NK-92 (cell line): ENCODE measurements around the gene DIS3L2.

Experiments
- DNase-seq: peaks from one replicate; lab custom pipeline; 2025; ENCODE audit not compliant: unreplicated experiment; lab: John Stamatoyannopoulos, UW

DIS3L2 gene

GRCh38 chr2:232250246-232251175 is 289.0 kb downstream of the DIS3L2 start:
- no peak for DNase-seq

- DNase-seq = no peak
Measured at GRCh38 chr2:232255033-232255432, 293.5 kb downstream of the DIS3L2 start.

DNA sequence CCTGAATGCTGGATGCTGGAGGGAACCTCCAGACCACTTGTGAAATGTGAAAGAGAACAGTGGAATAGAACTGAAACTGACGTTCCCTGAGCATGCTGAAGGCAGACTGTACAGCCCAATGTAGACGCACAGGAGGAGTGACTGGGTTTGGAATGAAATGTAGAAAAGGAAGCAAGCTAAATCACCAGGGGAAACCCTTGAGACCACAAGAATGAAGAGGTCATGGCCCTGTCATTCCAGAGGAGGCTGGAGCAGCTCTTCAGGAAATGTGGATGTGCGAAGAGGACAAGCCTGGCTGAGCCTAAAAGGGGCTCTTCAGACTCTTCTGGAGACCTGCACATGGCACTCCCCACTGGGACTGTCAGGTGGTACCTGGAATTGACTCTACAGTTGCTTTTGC is 298.6 kb downstream of the DIS3L2 start:
- no peak for DNase-seq

- no peak for DNase-seq
Measured at GRCh38 chr2:232261776-232262175, 300.3 kb downstream of the DIS3L2 start.

DNA sequence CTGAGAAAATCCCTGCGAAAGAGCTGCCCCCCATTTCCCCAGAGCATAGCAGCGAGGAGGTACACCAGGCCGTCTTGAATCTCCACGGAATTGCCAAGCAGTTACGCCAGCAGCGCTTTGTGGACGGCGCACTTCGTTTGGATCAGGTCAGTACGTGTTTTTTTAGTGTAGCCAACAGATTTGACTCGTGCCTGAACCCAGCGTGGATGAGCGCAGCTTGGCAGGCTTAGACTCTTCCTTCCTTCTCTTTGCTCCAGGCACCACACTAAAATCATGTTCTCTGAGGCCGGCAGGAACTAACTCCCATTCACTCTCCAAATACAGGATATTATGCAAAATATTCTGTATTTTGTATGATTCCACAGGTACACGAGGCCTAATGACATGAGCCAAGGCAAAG is 301.8 kb downstream of the DIS3L2 start:
- DNase-seq = no peak

- DNase-seq = no peak
Measured at GRCh38 chr2:232264081-232264480, 302.6 kb downstream of the DIS3L2 start.

DNA sequence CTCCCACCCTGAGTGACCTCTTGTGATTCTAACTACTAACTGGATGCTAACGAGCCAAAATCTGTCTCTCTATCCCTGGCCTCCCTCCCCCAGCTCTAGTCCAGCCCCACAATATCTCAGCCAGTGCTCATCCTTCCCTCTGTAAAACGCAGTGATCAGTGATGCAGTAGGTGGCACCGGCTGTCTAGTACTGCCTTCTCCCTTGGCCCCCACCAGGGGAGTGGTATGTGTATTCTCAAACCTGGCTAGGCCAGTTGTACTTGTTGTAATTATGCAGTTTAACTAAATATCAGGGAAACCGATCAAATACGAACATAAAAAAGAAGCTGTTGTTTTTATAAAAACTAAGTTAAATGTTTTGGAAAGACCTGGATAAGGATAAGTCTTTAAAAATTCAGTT is 303.8 kb downstream of the DIS3L2 start:
- no peak for DNase-seq

DNA sequence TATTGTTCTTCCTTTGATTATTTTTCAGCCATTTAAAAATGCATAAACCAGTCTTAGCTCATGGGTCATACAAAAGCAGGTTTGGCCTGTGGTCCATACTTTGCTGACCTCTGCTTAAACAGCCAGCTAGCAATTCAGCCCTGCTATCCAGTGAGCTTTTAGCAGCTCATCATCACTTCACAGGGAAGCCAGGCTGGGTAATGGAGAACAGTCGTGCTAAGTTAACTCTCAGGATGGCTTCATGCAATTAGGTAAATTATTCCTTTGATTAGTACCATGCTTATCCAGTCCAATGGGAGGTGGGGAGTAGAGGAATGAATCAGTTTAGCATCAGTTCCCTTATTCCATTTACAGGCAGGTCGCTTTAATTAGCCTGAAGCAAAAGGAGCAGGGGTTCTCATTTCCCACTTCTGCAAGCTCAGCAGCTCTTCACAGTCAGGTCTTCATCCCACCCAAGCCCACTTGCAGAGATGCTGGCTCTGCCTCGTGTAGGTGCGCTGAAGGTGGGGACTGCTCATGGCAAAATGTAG is 307.2 kb downstream of the DIS3L2 start:
- no peak for DNase-seq

DNA sequence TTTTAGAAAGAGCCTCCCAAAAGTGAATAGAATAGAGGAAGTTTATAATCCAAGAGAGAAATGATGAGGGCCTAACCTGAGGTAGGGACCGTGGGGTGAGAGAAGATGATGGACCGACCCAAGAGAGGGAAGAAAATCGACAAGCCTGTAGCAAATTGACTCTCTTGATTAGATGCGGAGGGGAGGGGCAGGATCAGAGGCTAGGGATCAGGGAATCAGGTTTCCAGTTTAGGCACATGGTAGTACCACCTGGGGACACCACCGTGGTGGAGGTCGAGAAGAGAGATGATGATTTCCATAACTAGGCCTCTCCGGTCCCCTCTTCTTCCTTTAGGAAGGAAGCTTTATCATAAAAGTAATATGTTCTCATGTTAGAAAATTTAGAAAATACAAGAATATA is 308.4 kb downstream of the DIS3L2 start:
- DNase-seq = no peak

DNA sequence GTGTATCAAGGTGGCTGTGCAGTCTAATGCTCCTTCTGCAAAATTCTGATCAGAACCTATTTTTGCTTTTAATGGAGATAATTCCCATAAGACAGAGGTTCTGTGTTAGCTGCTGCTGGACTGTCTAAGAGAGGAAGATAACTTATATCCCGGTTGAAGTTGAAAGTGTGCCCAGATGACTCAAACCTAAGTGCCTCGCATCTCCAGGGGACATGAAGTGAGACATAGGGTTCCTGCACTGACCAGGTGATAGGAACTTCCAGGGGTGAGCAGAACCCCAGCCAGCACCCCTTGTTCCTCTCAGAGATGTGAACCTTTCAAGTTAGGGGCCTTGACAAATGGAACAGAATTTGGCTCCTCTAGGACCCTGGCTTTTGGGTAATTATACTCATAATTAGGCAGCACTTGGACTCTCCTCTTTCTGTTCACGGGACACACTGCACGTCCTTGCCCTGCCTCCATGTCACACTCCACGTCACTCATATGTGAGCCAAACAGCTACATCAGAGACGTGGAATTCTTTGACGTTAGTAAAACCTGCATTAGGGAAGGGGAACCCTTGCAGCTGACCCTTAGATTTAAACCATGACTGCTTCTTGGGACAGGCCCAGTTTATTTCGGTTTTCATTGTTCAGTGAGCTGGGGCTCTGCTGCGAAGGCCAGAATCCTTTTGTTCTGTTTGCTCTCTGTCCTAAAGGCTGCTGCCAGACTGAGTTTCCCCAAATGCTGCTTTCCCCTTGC is 312.6 kb downstream of the DIS3L2 start:
- no peak for DNase-seq

DNA sequence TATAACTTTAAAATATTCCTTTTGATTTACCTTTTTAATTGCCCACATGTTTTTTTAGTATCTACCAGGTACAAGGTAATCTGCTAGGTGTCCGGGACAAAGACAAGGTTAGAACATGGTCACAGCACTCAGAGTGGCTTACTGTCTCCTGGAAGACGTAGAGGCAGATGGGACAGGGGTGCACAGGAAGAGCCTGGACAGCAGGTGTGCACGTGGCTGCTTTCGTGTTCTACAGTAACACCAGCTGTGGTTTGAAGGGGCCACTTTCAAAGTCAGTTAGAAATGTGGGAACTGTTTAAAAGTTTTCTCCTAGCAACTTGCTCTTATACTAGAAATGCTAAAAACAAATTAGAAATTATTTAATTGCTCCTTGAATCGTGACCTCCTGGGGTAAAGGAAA is 314.2 kb downstream of the DIS3L2 start:
- no peak for DNase-seq

DNA sequence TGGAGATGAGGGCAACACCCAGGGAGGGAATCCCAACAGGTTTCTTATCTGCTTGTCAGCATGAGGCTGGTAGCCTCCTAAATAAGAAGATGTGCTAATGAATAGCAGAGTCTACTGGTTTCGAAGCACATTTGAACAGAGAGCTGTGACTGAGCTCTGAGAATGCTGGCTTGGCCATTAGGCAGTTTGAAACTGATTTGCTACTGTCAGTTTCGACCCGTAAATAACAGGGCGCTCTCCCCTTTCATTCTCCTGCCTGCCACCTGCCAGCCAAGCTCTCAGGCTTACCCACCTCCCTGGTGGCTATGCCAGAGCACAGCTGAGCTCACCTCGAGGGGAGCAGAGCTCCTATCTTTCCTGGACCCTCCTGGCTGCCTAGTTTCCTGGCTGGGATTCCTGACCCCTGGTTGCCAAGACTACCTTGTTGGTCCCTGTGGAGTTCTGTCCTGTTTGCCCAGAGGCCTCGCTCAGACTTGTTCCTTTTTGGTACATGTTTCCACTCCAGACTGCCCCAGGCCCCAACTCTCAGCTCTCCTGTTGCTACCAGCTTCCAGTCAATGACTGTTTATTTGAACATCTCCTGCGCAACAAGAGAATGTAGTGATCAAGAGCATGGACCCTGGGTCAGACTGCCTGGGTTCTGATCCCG is 314.7 kb downstream of the DIS3L2 start:
- DNase-seq = no peak

- DNase-seq = no peak
Measured at GRCh38 chr2:232276733-232277313, 315.3 kb downstream of the DIS3L2 start.

- no peak for DNase-seq
Measured at GRCh38 chr2:232278534-232278933, 317.0 kb downstream of the DIS3L2 start.

DNA sequence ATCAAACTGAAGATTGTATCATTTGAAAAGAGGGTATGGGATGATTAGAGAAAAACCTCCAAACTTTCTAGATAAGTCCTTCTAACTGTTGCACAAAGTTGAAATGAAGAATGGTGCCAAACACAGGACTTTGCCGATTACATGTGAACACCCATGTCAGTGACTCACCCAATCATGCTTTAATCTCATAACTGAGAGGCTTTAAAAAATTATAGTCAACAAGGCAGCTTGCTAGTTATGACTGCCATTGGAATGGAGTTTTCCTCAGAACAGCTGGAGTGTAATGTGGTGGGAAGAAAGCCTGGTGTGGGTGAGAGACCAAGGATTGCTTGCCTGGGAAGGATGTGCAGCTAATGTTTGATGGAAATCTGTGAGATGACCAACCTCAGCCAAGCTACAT is 318.8 kb downstream of the DIS3L2 start:
- no peak for DNase-seq

- DNase-seq = no peak
Measured at GRCh38 chr2:232281858-232282507, 320.5 kb downstream of the DIS3L2 start.

GRCh38 chr2:232282508-232283055 is 321.1 kb downstream of the DIS3L2 start:
- no peak for DNase-seq

- no peak for DNase-seq
Measured at GRCh38 chr2:232286001-232286868, 324.7 kb downstream of the DIS3L2 start.

- no peak for DNase-seq
Measured at GRCh38 chr2:232287316-232287715, 325.8 kb downstream of the DIS3L2 start.
